Lower leg skin (tissue), 4 donors: ENCODE measurements around the gene CARD11. TPM values are rescaled to one million over a fixed set of nuclear protein-coding genes. Genes with fewer than 3 reads are reported as not detected.
A peak's percentile ranks its signal among the peaks of the same experiment; 100 is the strongest.

Source experiments
- DNase-seq, 2 donors: peaks; one replicate each; pipeline ENCODE4 v3.0.0-alpha.2; 2019; ENCODE audit warnings: low spot score in 2 of 2
- H3K4me3 ChIP-seq: fragments of 200-600 bp; sonication (generic); 2 replicates; pipeline ENCODE4 v1.5.1; 2017; ENCODE audit warnings: mild to moderate bottlenecking, low read depth; ENCODE audit not compliant: poor library complexity, severe bottlenecking
- POLR2A ChIP-seq, 2 donors: fragments of 450-650 bp; IDR thresholded peaks; one replicate each; pipeline ENCODE4 v1.6.1; 2016 to 2017; ENCODE audit warnings: antibody characterized with exemption in 2 of 2, mild to moderate bottlenecking in 1 of 2, moderate library complexity in 1 of 2
- WGBS, 2 donors: methylation state at CpG; one replicate each; pipeline ENCODE4 v1.1.5; 2018; 5-methylcytosine and 5-hydroxymethylcytosine counted together
- intact Hi-C: fragments of 100-400 bp; cut with DNase I; formaldehyde crosslinking; loops from one replicate; pipeline ENCODE4 v1.15.0; 2023; ENCODE audit warnings: low total_unique reads
- total RNA-seq, 4 donors: library from RNA; depleted of rRNA; stranded (reverse); fragments of >200 nt; gene quantifications; one replicate each; pipeline ENCODE4 v1.1.0, GENCODE V29; 2016
- TF ChIP-seq, protein P1 (sequence below), 3 donors: fragments of 450-650 bp; IDR thresholded peaks; one replicate each; pipeline ENCODE4 v1.5.1; 2016; ENCODE audit warnings: antibody characterized with exemption in 3 of 3, mild to moderate bottlenecking in 3 of 3, moderate library complexity in 2 of 3

CARD11 gene
- total RNA-seq, 4 donors from 2014 or later: 0.17 to 0.68 TPM; not detected in 2

DNA sequence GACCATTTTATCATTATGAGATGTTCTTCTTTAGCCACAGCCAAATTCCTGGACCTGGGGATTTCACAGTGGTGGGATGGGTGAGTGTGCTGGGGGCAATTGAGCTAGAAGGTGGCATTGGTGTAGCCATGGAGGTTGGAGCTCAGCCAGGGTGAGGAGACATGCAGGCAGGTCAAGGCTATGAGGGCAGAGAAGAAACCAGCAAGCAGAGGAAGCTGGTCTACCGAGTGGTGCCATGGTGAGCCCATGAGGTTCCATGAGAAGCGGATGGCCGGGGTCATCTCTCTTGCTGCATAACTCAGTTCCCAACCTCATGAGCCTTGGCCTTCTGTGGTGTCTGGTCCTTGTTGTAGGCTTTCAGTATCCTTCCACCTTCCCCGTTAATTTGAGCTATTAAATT lies 91.4 kb downstream of the CARD11 start:
- DNase-seq: peak in 1 of 2 donors; percentile 58
- WGBS, 2 donors: 93 to 98% methylated on average over 4 of the region's 4 CpGs
- intact Hi-C loops: no loop called here

DNA sequence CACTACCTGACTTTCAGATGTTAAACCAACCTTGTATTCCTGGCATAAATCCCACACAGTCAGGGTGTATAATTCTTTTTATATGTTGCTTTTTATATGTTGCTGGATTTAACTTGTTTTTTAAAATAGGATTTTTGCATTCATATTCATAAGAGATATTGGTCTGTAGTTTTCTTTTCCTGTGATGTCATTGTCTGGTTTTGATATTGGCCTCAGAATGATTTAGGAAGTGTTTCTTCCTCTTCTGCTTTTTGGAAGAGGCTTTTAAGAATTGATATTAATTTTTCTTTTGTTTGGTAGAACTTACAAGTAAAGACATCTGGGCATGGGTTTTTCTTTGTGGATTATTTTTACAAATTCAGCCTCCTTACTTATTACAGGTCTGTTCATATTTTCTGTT lies 93.1 kb downstream of the CARD11 start:
- no peak overlapping the region for H3K4me3 ChIP-seq
- DNase-seq: no peak
- TF ChIP-seq POLR2A (IDR thresholded peaks at IDR 0.05): no peak
- TF ChIP-seq, protein P1, sequence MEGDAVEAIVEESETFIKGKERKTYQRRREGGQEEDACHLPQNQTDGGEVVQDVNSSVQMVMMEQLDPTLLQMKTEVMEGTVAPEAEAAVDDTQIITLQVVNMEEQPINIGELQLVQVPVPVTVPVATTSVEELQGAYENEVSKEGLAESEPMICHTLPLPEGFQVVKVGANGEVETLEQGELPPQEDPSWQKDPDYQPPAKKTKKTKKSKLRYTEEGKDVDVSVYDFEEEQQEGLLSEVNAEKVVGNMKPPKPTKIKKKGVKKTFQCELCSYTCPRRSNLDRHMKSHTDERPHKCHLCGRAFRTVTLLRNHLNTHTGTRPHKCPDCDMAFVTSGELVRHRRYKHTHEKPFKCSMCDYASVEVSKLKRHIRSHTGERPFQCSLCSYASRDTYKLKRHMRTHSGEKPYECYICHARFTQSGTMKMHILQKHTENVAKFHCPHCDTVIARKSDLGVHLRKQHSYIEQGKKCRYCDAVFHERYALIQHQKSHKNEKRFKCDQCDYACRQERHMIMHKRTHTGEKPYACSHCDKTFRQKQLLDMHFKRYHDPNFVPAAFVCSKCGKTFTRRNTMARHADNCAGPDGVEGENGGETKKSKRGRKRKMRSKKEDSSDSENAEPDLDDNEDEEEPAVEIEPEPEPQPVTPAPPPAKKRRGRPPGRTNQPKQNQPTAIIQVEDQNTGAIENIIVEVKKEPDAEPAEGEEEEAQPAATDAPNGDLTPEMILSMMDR (IDR thresholded peaks at IDR 0.05): no peak
- intact Hi-C loops: no loop called here

More for the DNA sequence above, 91.4 kb downstream of the CARD11 start:
- no peak overlapping the region for H3K4me3 ChIP-seq
- TF ChIP-seq, protein P1 (IDR thresholded peaks at IDR 0.05): no peak
- no peak for TF ChIP-seq POLR2A (IDR thresholded peaks at IDR 0.05)

DNA sequence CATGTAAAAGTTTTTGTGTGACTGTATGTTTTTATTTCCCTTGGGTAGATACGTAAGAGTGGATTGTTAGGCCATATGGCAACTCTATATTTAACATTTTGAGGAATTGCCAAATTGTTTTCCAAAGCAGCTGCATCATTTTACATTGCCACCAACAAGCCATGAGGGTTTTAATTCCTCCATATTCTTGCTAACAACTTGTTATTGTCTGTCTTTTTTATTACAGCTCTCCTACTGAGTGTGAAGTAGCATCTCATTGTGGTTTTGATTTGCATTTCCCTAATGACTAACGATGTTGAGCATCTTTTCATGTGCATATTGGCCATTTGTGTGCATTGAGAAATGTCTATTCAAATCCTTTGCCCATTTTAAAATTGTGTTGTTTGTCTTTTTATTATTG lies 94.9 kb downstream of the CARD11 start:
- TF ChIP-seq, protein P1 (IDR thresholded peaks at IDR 0.05): no peak
- TF ChIP-seq POLR2A (IDR thresholded peaks at IDR 0.05): no peak
- 39 to 45% methylated on average over 2 of the region's 2 CpGs for WGBS, 2 donors
- intact Hi-C loops: no loop called here
- no peak for DNase-seq
- H3K4me3 ChIP-seq: no peak overlapping the region

DNA sequence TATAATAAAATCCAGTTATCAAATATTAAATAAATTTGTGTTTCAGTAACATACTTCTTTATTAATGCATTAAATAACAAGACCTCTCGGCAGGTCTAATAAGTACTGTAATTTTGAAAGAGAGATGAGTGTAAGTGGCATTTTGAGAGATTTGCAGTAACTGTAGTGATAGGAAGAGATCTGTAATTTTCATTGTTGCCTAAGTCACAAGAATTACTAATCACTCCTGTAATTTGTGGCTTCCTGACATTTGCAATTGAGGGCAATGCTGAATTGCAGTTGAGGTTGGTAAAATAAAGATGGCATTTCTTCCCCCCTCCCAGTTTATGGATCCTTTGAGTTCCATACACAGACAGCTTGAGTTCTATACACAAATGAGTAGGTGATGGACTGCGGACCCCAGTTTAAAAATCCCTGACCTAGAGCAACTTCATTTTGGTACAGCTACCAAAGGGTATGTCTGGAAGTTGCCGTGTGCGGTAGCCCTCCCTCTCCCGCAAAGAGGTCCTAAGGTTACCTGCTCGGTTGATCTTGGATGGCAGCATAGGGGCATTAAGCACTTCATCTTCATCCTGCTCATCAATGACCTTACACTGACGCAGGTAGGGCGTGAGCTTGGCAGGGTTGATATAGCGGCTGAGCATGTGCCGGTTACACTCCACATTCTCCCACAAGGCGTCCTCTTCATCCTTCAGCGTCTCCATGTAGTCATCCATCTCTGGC lies 96.4 kb downstream of the CARD11 start:
- 89 to 91% methylated on average over 12 of the region's 12 CpGs for WGBS, 2 donors
- intact Hi-C loops: no loop called here
- no peak for TF ChIP-seq POLR2A (IDR thresholded peaks at IDR 0.05)
- TF ChIP-seq, protein P1 (IDR thresholded peaks at IDR 0.05): no peak
- no peak overlapping the region for H3K4me3 ChIP-seq
- peak in 1 of 2 donors; percentile 50 for DNase-seq

DNA sequence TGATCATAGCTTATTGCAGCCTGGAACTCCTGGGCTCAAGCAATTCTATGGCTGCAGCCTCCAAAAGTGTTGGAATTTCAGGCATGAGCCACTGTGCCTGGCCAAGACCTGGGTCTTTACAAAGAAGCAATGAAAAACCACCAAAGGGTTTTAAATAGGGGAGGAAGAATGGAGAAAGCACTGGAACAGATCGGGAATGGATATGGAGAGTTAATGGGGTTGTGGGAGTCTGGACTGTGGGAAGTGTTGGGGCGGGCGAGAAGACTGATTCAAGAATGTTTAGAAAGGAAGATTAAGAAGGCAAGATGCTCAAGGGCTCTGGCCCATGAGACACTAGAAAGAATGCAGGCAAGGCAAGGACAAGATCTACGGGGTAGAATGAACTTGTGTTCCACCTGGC lies 98.5 kb downstream of the CARD11 start:
- intact Hi-C loops: no loop called here
- 85 to 86% methylated on average over 4 of the region's 4 CpGs for WGBS, 2 donors
- TF ChIP-seq, protein P1 (IDR thresholded peaks at IDR 0.05): no peak
- no peak for TF ChIP-seq POLR2A (IDR thresholded peaks at IDR 0.05)
- H3K4me3 ChIP-seq: no peak overlapping the region
- DNase-seq: no peak

DNA sequence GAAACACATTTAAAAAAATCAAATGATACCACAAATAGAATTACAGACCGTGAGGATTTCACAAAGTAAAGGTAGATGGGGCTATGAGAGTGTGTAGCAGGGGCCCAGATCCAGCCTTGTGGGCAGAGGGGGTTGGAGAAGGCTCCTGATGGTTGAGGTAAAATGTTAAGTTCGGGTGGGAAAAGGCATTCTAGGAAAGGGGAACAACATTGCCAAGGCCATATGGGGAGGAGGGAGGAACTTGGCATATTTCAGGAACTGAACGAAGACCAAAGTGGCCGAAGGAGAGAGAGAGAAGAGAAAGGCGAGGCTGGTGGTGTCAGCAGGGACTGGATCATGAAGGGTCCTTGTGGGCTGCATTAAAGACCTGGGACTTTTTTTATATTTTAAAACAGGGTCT lies 98.9 kb downstream of the CARD11 start:
- peak in 1 of 2 donors; percentile 56 for DNase-seq
- no peak overlapping the region for H3K4me3 ChIP-seq
- TF ChIP-seq POLR2A (IDR thresholded peaks at IDR 0.05): no peak
- TF ChIP-seq, protein P1 (IDR thresholded peaks at IDR 0.05): no peak
- WGBS, 2 donors: 77 to 82% methylated on average over 5 of the region's 5 CpGs
- intact Hi-C loops: no loop called here
